Ovary (tissue), 9 donors: ENCODE measurements around the gene CAMSAP3. TPM values are rescaled to one million over a fixed set of nuclear protein-coding genes. Genes with fewer than 3 reads are reported as not detected.

ENCODE experiments used
- DNase-seq, 5 donors: peaks; one replicate each; pipeline ENCODE4 v3.0.0-alpha.2; 2019 to 2020
- H3K27ac ChIP-seq, 2 donors: fragments of 200-600 bp; one replicate each; pipeline versions ENCODE4 v1.5.1 to v1.8.0; 2019 to 2022
- H3K27me3 ChIP-seq: fragments of 200-600 bp; one replicate; pipeline ENCODE4 v1.8.0; 2022
- H3K36me3 ChIP-seq: fragments of 200-600 bp; sonication (generic); one replicate; pipeline ENCODE4 v1.5.1; 2019
- H3K4me1 ChIP-seq: one replicate; pipeline ENCODE4 v1.8.1; 2013; ENCODE audit warnings: mild to moderate bottlenecking, moderate library complexity; ENCODE audit not compliant: insufficient read depth
- H3K4me3 ChIP-seq: fragments of 200-600 bp; sonication (generic); one replicate; pipeline ENCODE4 v1.5.1; 2017
- H3K9me3 ChIP-seq, 2 donors: fragments of 200-600 bp in 1 of 2; sonication (generic) in 1 of 2; one replicate each; pipeline versions ENCODE4 v1.5.1 to v1.8.1; 2013 to 2019; ENCODE audit warnings: mild to moderate bottlenecking in 1 of 2, moderate library complexity in 1 of 2
- EP300 ChIP-seq: sonication (generic); formaldehyde crosslinking; IDR thresholded peaks from one replicate; pipeline ENCODE4 v1.6.1; 2017; ENCODE audit warnings: antibody characterized with exemption
- POLR2A ChIP-seq: fragments of 450-650 bp; IDR thresholded peaks from one replicate; pipeline ENCODE4 v1.6.1; 2017; ENCODE audit warnings: antibody characterized with exemption, mild to moderate bottlenecking, moderate library complexity
- WGBS, 3 donors: extraction: QIAGEN DNeasy Blood & Tissue Kit in 1 of 3; methylation state at CpG; one replicate each; pipeline versions ENCODE4 v1.1.5 to v1.1.7; 2013 to 2017; 5-methylcytosine and 5-hydroxymethylcytosine counted together
- intact Hi-C, 4 donors: fragments of 100-400 bp; cut with DNase I; formaldehyde crosslinking; loops; one replicate each; pipeline versions ENCODE4 v1.11.0 to v1.15.1; 2022 to 2023
- polyA plus RNA-seq, 2 donors: library from polyadenylated mRNA; stranded (reverse); fragments of 200-250 nt in 1 of 2; fragments of 350-450 nt in 1 of 2; fragmentation: Illumina TruSeq in 1 of 2; extraction: RNeasy Lipid Tissue Mini Kit (QIAGEN cat#74804) in 1 of 2; gene quantifications; one replicate each; pipeline ENCODE4 v1.2.3, GENCODE V29; 2013 to 2014
- total RNA-seq, 7 donors: library from RNA; depleted of rRNA in 2 of 7; stranded (reverse); fragments of >200 nt in 2 of 7; fragmentation: NEBNext Ultra II Directional in 3 of 7; extraction: Animal tissue kit (Norgen Biotek cat#: 25700) in 3 of 7; gene quantifications; one replicate each; pipeline versions ENCODE4 v1.1.0 to v1.2.4, GENCODE V29; 2016 to 2023
- TF ChIP-seq, protein P1 (sequence below), 3 donors: fragments of 450-650 bp in 2 of 3; fragments of 200-600 bp in 1 of 3; IDR thresholded peaks; one replicate each; pipeline versions ENCODE4 v1.5.1 to v1.8.0; 2016 to 2022; ENCODE audit warnings: antibody characterized with exemption in 3 of 3, mild to moderate bottlenecking in 1 of 3
- donor health status: DM: no; HTN: no; CAD: no; lungs with moderate emphysema.
- donor health status: DM: no; HTN: no; CAD: no.
- donor health status: Bipolar disorder and iron deficiency.
- donor health status: DM: yes; HTN: yes; CAD: no.
- donor health status: DM: no; HTN: no; CAD: no.
- donor health status: DM: yes; HTN: yes; CAD: no.

CAMSAP3 gene
- total and polyA plus RNA-seq, 9 donors, result 0.08 to 8.2 (median 1.4) TPM

DNA sequence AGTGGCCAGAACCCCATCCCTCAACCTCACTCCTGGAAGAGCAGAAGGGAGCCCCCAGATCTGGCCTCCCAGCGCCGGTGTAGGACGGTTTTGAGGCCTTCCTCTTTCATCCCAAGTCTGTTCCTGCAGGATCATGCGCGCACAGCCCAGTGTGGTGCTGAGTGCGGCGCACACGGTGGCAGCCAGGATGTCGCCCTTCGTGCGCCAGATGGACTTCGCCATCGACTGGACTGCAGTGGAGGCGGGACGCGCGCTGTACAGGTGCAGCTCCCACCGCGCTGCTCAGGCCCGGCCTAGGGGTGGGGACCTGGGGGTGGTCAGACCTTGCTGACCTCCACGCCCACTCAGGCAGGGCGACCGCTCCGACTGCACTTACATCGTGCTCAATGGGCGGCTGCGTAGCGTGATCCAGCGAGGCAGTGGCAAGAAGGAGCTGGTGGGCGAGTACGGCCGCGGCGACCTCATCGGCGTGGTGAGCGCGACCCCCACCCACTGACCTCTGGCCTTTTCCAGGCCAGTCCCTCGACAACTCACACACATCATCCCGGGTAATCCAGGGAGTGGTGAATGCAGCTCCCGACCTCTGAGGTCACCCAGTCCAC is 45.4 kb upstream of the CAMSAP3 start:
- no peak overlapping the region for H3K4me3 ChIP-seq
- WGBS, 3 donors, result 90 to 93% (median 90%) methylated on average over 41 of the region's 41 CpGs
- no peaks in the 10 kb centered on the region for H3K4me1 ChIP-seq
- no peaks in the 10 kb centered on the region for H3K9me3 ChIP-seq
- intact Hi-C loops, result no loop called here
- DNase-seq, result peak in 4 of 5 donors; percentile 29 to 62 (median 55)
- H3K27ac ChIP-seq, result no peak overlapping the region
- H3K27me3 ChIP-seq, result no peaks in the 10 kb centered on the region
- no peaks in the 10 kb centered on the region for H3K36me3 ChIP-seq
- TF ChIP-seq, protein P1, sequence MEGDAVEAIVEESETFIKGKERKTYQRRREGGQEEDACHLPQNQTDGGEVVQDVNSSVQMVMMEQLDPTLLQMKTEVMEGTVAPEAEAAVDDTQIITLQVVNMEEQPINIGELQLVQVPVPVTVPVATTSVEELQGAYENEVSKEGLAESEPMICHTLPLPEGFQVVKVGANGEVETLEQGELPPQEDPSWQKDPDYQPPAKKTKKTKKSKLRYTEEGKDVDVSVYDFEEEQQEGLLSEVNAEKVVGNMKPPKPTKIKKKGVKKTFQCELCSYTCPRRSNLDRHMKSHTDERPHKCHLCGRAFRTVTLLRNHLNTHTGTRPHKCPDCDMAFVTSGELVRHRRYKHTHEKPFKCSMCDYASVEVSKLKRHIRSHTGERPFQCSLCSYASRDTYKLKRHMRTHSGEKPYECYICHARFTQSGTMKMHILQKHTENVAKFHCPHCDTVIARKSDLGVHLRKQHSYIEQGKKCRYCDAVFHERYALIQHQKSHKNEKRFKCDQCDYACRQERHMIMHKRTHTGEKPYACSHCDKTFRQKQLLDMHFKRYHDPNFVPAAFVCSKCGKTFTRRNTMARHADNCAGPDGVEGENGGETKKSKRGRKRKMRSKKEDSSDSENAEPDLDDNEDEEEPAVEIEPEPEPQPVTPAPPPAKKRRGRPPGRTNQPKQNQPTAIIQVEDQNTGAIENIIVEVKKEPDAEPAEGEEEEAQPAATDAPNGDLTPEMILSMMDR (IDR thresholded peaks at IDR 0.05), result no peak
- TF ChIP-seq EP300, result no peak
- TF ChIP-seq POLR2A, result no peak

DNA sequence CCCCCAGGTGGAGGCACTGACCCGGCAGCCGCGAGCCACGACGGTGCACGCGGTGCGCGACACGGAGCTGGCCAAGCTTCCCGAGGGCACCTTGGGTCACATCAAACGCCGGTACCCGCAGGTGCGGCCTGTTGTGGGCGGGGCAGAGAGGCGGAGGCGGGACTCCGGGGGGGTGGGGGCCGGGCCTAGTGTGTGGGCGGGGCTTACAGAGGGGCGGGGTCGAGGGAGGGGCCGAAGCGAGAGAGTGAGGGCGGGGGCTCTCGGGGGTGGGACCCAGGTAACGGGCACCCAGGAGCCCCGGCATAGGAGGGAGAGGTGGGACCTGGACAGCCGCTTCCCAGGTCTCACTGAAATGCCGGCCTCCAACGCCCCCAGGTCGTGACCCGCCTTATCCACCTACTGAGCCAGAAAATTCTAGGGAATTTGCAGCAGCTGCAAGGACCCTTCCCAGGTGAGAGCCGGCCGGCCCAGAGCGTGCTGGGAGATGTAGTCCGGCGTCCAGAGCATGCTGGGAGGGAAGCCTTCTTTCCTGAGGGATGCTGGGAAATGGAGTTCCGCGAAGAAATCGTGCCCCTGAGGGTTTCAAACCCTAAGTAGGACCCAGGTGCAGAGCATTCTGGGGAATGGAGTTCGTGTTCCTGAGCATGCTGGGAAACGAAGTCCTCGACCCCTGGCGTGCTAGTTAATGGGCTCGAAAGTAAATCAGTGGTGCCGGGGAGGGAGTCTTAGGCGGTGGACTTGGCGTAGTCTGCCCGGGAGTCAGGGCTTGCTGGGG is 44.5 kb upstream of the CAMSAP3 start:
- peak; percentile 78 to 85 (median 78) for DNase-seq
- intact Hi-C loops, result no loop called here
- H3K4me1 ChIP-seq, result no peaks in the 10 kb centered on the region
- H3K27ac ChIP-seq, result no peak overlapping the region
- TF ChIP-seq POLR2A (no peak), EP300 (no peak)
- TF ChIP-seq, protein P1 (IDR thresholded peaks at IDR 0.05), result no peak
- no peak overlapping the region for H3K4me3 ChIP-seq
- no peaks in the 10 kb centered on the region for H3K27me3 ChIP-seq
- WGBS, 3 donors, result 18 to 30% (median 26%) methylated on average over 27 to 51 of the region's 51 CpGs
- H3K9me3 ChIP-seq, result no peaks in the 10 kb centered on the region
- H3K36me3 ChIP-seq, result no peaks in the 10 kb centered on the region

DNA sequence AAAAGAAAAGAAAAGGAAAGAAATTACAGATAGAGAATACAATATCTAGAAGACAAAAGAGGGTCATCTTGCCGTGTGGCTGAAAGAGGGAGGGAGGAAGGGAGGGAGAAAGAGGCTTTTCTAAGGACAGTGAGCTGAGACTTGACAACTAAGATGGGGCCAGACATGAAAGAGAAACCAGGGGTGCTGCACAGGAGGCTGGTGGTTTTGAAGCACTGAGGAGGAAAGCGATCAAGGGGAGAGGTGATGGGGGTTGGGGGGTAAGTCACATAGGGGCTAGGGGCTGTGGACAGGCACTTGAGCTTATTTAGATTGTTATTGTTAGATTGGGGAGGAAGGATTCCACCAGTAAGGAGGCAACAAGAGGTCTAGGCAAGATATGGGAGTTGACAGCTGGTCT is 42.9 kb upstream of the CAMSAP3 start:
- H3K4me3 ChIP-seq, result no peak overlapping the region
- 48 to 91% (median 78%) methylated on average over 2 of the region's 2 CpGs for WGBS, 3 donors
- intact Hi-C loops, result no loop called here
- no peak overlapping the region for H3K27ac ChIP-seq
- H3K4me1 ChIP-seq, result no peaks in the 10 kb centered on the region
- no peaks in the 10 kb centered on the region for H3K9me3 ChIP-seq
- H3K27me3 ChIP-seq, result no peaks in the 10 kb centered on the region
- DNase-seq, result no peak
- TF ChIP-seq, protein P1 (IDR thresholded peaks at IDR 0.05), result no peak
- TF ChIP-seq EP300 (no peak), POLR2A (no peak)
- no peaks in the 10 kb centered on the region for H3K36me3 ChIP-seq

DNA sequence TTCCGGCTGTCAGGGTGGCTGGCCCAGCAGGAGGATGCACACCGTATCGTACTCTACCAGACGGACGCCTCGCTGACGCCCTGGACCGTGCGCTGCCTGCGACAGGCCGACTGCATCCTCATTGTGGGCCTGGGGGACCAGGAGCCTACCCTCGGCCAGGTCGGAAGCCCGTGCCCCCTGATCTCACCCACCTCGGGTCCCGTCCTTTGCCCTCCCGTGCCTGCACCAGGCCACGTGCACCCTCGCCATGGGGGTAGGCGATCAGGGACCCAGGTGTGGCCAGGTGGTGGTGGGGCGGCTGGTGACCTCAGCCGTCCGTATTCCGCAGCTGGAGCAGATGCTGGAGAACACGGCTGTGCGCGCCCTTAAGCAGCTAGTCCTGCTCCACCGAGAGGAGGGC is 41.1 kb upstream of the CAMSAP3 start:
- H3K9me3 ChIP-seq, result no peaks in the 10 kb centered on the region
- intact Hi-C loops, result no loop called here
- no peaks in the 10 kb centered on the region for H3K36me3 ChIP-seq
- no peak overlapping the region for H3K27ac ChIP-seq
- no peaks in the 10 kb centered on the region for H3K4me1 ChIP-seq
- DNase-seq, result peak in 1 of 5 donors; percentile 30
- H3K27me3 ChIP-seq, result no peaks in the 10 kb centered on the region
- WGBS, 3 donors, result 85 to 90% (median 89%) methylated on average over 27 to 28 of the region's 28 CpGs
- no peak overlapping the region for H3K4me3 ChIP-seq
- TF ChIP-seq, protein P1 (IDR thresholded peaks at IDR 0.05), result no peak
- TF ChIP-seq POLR2A, result no peak
- TF ChIP-seq EP300, result no peak
